ENCODE data around the gene SEMG2.
A peak's percentile ranks its signal among the peaks of the same experiment; 100 is the strongest.

The SEMG2 gene

GRCh38 chr20:45253261-45253660, 32.1 kb downstream of the SEMG2 start:
- H2BK120ac ChIP-seq (ENCODE audit: low read depth, low read length): no peak overlapping the region
- no peak overlapping the region for H3K4me3 ChIP-seq (ENCODE audit: low read length in 2 of 2)
- H3K9me3 ChIP-seq (replicated peaks in 1 of 2; ENCODE audit: control insufficient read depth in 2 of 2, insufficient read depth in 1 of 2, low read depth in 1 of 2, low read length in 2 of 2): no peaks in the 10 kb centered on the region
- H3K36me3 ChIP-seq (replicated peaks in 1 of 2; ENCODE audit: control insufficient read depth in 2 of 2, insufficient read depth in 2 of 2, low read length in 2 of 2): no peaks in the 10 kb centered on the region
- H3K27me3 ChIP-seq (ENCODE audit: control insufficient read depth in 3 of 3, insufficient read depth in 3 of 3, low read depth in 1 of 3, low read length in 3 of 3): peaks cover 0 to 28% (median 0%) of the 10 kb centered on the region in 3 experiments
- H3K23ac ChIP-seq (ENCODE audit: low read depth, low read length, poor library complexity): no peak overlapping the region
- no peak overlapping the region for H2BK15ac ChIP-seq (ENCODE audit: low read length)
- no peak overlapping the region for H3K27ac ChIP-seq (replicated peaks; ENCODE audit: low read length)
- WGBS, 2 donors (ENCODE audit: extremely low coverage in 2 of 2, insufficient read length in 2 of 2, insufficient replicate concordance in 1 of 2): no CpG with 5 or more reads among the region's 4 CpGs
- no peak for DNase-seq (ENCODE audit: low spot score)
- H2AFZ ChIP-seq (ENCODE audit: low read length): no peak overlapping the region
- H4K8ac ChIP-seq (ENCODE audit: low read depth, low read length): no peak overlapping the region
- H3K18ac ChIP-seq (ENCODE audit: low read length): no peak overlapping the region
- no peak overlapping the region for H3K14ac ChIP-seq (ENCODE audit: low read length)
- H2BK5ac ChIP-seq (ENCODE audit: low read length): no peak overlapping the region
- no peak overlapping the region for H3K9ac ChIP-seq (ENCODE audit: low read depth, low read length, poor library complexity)
- H2BK12ac ChIP-seq (ENCODE audit: low read length): no peak overlapping the region
- H2AK5ac ChIP-seq (ENCODE audit: low read depth, low read length): no peak overlapping the region
- no peak overlapping the region for H3K4me2 ChIP-seq (ENCODE audit: insufficient read depth, low read length, poor library complexity, severe bottlenecking)
- H3K79me1 ChIP-seq (ENCODE audit: low read depth, low read length): no peaks in the 10 kb centered on the region
- H3K4me1 ChIP-seq (ENCODE audit: control insufficient read depth in 2 of 2, insufficient read depth in 1 of 2, low read depth in 1 of 2, low read length in 2 of 2): peaks cover 5 to 7% of the 10 kb centered on the region in 2 donors
- H4K91ac ChIP-seq (ENCODE audit: low read depth, low read length, poor library complexity): no peak overlapping the region
- no peak overlapping the region for H3K4ac ChIP-seq (ENCODE audit: low read length)

- no peak for DNase-seq (ENCODE audit: low spot score)
- Histone ChIP-seq H2BK5ac (ENCODE audit: low read length) (no peak within 1 kb of the TSS), H3K4me1 (ENCODE audit: control insufficient read depth in 2 of 2, insufficient read depth in 1 of 2, low read depth in 1 of 2, low read length in 2 of 2) (peaks cover 12 to 17% of the 10 kb centered on the region in 2 donors), H4K91ac (ENCODE audit: low read depth, low read length, poor library complexity) (no peak within 1 kb of the TSS), H2BK12ac (ENCODE audit: low read length) (no peak within 1 kb of the TSS), H3K27ac (replicated peaks; ENCODE audit: low read length) (no peak within 1 kb of the TSS), H3K27me3 (ENCODE audit: control insufficient read depth in 3 of 3, insufficient read depth in 3 of 3, low read depth in 1 of 3, low read length in 3 of 3) (peaks cover 0 to 18% (median 0%) of the 10 kb centered on the region in 3 experiments), H3K4me3 (ENCODE audit: low read length in 2 of 2) (no peak within 1 kb of the TSS), H3K79me1 (ENCODE audit: low read depth, low read length) (no peaks in the 10 kb centered on the region), H2AK5ac (ENCODE audit: low read depth, low read length) (no peak within 1 kb of the TSS), H3K23ac (ENCODE audit: low read depth, low read length, poor library complexity) (no peak within 1 kb of the TSS), H4K8ac (ENCODE audit: low read depth, low read length) (no peak within 1 kb of the TSS), H3K18ac (ENCODE audit: low read length) (peak within 1 kb of the TSS; percentile 0), H2BK15ac (ENCODE audit: low read length) (no peak within 1 kb of the TSS), H3K9ac (ENCODE audit: low read depth, low read length, poor library complexity) (no peak within 1 kb of the TSS), H3K14ac (ENCODE audit: low read length) (no peak within 1 kb of the TSS), H3K4me2 (ENCODE audit: insufficient read depth, low read length, poor library complexity, severe bottlenecking) (no peak within 1 kb of the TSS), H3K4ac (ENCODE audit: low read length) (no peak within 1 kb of the TSS), H3K36me3 (replicated peaks in 1 of 2; ENCODE audit: control insufficient read depth in 2 of 2, insufficient read depth in 2 of 2, low read length in 2 of 2) (no peaks in the 10 kb centered on the region), H2AFZ (ENCODE audit: low read length) (no peak within 1 kb of the TSS), H3K9me3 (replicated peaks in 1 of 2; ENCODE audit: control insufficient read depth in 2 of 2, insufficient read depth in 1 of 2, low read depth in 1 of 2, low read length in 2 of 2) (no peaks in the 10 kb centered on the region), H2BK120ac (ENCODE audit: low read depth, low read length) (no peak within 1 kb of the TSS)
- WGBS, 2 donors (ENCODE audit: extremely low coverage in 2 of 2, insufficient read length in 2 of 2, insufficient replicate concordance in 1 of 2): no CpG with 5 or more reads among the region's 7 CpGs
Measured at GRCh38 chr20:45254383-45255262, 33.5 kb downstream of the SEMG2 start, which contains the start of gene SLPI. Gene SLPI, minus strand, starts transcription at chr20:45254564. Its CDS starts 21 bp downstream, at chr20:45254543.

GRCh38 chr20:45257161-45257560, 36.0 kb downstream of the SEMG2 start:
- DNase-seq (ENCODE audit: low spot score): no peak
- no peaks in the 10 kb centered on the region for H3K79me1 ChIP-seq (ENCODE audit: low read depth, low read length)
- no peak overlapping the region for H3K4ac ChIP-seq (ENCODE audit: low read length)
- H3K23ac ChIP-seq (ENCODE audit: low read depth, low read length, poor library complexity): no peak overlapping the region
- H3K4me2 ChIP-seq (ENCODE audit: insufficient read depth, low read length, poor library complexity, severe bottlenecking): no peak overlapping the region
- WGBS, 2 donors (ENCODE audit: extremely low coverage in 2 of 2, insufficient read length in 2 of 2, insufficient replicate concordance in 1 of 2): no CpG with 5 or more reads among the region's 3 CpGs
- H4K8ac ChIP-seq (ENCODE audit: low read depth, low read length): no peak overlapping the region
- H2BK15ac ChIP-seq (ENCODE audit: low read length): no peak overlapping the region
- H2AFZ ChIP-seq (ENCODE audit: low read length): no peak overlapping the region
- H3K4me3 ChIP-seq (ENCODE audit: low read length in 2 of 2): no peak overlapping the region
- no peak overlapping the region for H3K27ac ChIP-seq (replicated peaks; ENCODE audit: low read length)
- no peak overlapping the region for H4K91ac ChIP-seq (ENCODE audit: low read depth, low read length, poor library complexity)
- H3K9ac ChIP-seq (ENCODE audit: low read depth, low read length, poor library complexity): no peak overlapping the region
- H3K4me1 ChIP-seq (ENCODE audit: control insufficient read depth in 2 of 2, insufficient read depth in 1 of 2, low read depth in 1 of 2, low read length in 2 of 2): peaks cover 12 to 17% of the 10 kb centered on the region in 2 donors
- H3K36me3 ChIP-seq (replicated peaks in 1 of 2; ENCODE audit: control insufficient read depth in 2 of 2, insufficient read depth in 2 of 2, low read length in 2 of 2): no peaks in the 10 kb centered on the region
- no peak overlapping the region for H2BK5ac ChIP-seq (ENCODE audit: low read length)
- H2AK5ac ChIP-seq (ENCODE audit: low read depth, low read length): no peak overlapping the region
- no peak overlapping the region for H3K14ac ChIP-seq (ENCODE audit: low read length)
- H2BK120ac ChIP-seq (ENCODE audit: low read depth, low read length): no peak overlapping the region
- no peak overlapping the region for H2BK12ac ChIP-seq (ENCODE audit: low read length)
- H3K18ac ChIP-seq (ENCODE audit: low read length): no peak overlapping the region
- peaks cover 0 to 15% (median 0%) of the 10 kb centered on the region in 3 experiments for H3K27me3 ChIP-seq (ENCODE audit: control insufficient read depth in 3 of 3, insufficient read depth in 3 of 3, low read depth in 1 of 3, low read length in 3 of 3)
- no peaks in the 10 kb centered on the region for H3K9me3 ChIP-seq (replicated peaks in 1 of 2; ENCODE audit: control insufficient read depth in 2 of 2, insufficient read depth in 1 of 2, low read depth in 1 of 2, low read length in 2 of 2)

GRCh38 chr20:45257711-45258110, 36.5 kb downstream of the SEMG2 start:
- H4K8ac ChIP-seq (ENCODE audit: low read depth, low read length): no peak overlapping the region
- no peak overlapping the region for H3K9ac ChIP-seq (ENCODE audit: low read depth, low read length, poor library complexity)
- H3K4ac ChIP-seq (ENCODE audit: low read length): no peak overlapping the region
- H3K14ac ChIP-seq (ENCODE audit: low read length): no peak overlapping the region
- H3K9me3 ChIP-seq (replicated peaks in 1 of 2; ENCODE audit: control insufficient read depth in 2 of 2, insufficient read depth in 1 of 2, low read depth in 1 of 2, low read length in 2 of 2): no peaks in the 10 kb centered on the region
- H3K36me3 ChIP-seq (replicated peaks in 1 of 2; ENCODE audit: control insufficient read depth in 2 of 2, insufficient read depth in 2 of 2, low read length in 2 of 2): no peaks in the 10 kb centered on the region
- no peak overlapping the region for H3K4me2 ChIP-seq (ENCODE audit: insufficient read depth, low read length, poor library complexity, severe bottlenecking)
- H4K91ac ChIP-seq (ENCODE audit: low read depth, low read length, poor library complexity): no peak overlapping the region
- no peak overlapping the region for H3K27ac ChIP-seq (replicated peaks; ENCODE audit: low read length)
- H3K79me1 ChIP-seq (ENCODE audit: low read depth, low read length): no peaks in the 10 kb centered on the region
- H2BK120ac ChIP-seq (ENCODE audit: low read depth, low read length): no peak overlapping the region
- H2AFZ ChIP-seq (ENCODE audit: low read length): no peak overlapping the region
- H2BK12ac ChIP-seq (ENCODE audit: low read length): no peak overlapping the region
- H2BK5ac ChIP-seq (ENCODE audit: low read length): no peak overlapping the region
- no peak overlapping the region for H3K4me3 ChIP-seq (ENCODE audit: low read length in 2 of 2)
- WGBS, 2 donors (ENCODE audit: extremely low coverage in 2 of 2, insufficient read length in 2 of 2, insufficient replicate concordance in 1 of 2): no CpG with 5 or more reads among the region's 7 CpGs
- no peak overlapping the region for H3K23ac ChIP-seq (ENCODE audit: low read depth, low read length, poor library complexity)
- H3K18ac ChIP-seq (ENCODE audit: low read length): no peak overlapping the region
- peaks cover 12 to 17% of the 10 kb centered on the region in 2 donors for H3K4me1 ChIP-seq (ENCODE audit: control insufficient read depth in 2 of 2, insufficient read depth in 1 of 2, low read depth in 1 of 2, low read length in 2 of 2)
- no peak for DNase-seq (ENCODE audit: low spot score)
- peaks cover 0 to 11% (median 0%) of the 10 kb centered on the region in 3 experiments for H3K27me3 ChIP-seq (ENCODE audit: control insufficient read depth in 3 of 3, insufficient read depth in 3 of 3, low read depth in 1 of 3, low read length in 3 of 3)
- no peak overlapping the region for H2BK15ac ChIP-seq (ENCODE audit: low read length)
- H2AK5ac ChIP-seq (ENCODE audit: low read depth, low read length): no peak overlapping the region

Data from neuronal stem cell (in vitro differentiated cells).